HL-60 (cell line): Measurements from ENCODE around the gene AFF2.

ENCODE experiments used
- DNase-seq, 2 experiments: peaks; one replicate each; pipeline ENCODE4 v3.0.0-alpha.2; 2010 to 2020; ENCODE audit warnings: low read depth in 1 of 2, low spot score in 1 of 2
- H3K27ac ChIP-seq: fragments of 250-450 bp; sonication (Bioruptor Pico); replicated peaks from 2 replicates; pipeline ENCODE4 v1.5.1; 2020; ENCODE audit warnings: mild to moderate bottlenecking, moderate library complexity
- H3K27me3 ChIP-seq: fragments of 250-450 bp; sonication (Bioruptor Pico); 2 replicates; pipeline ENCODE4 v1.5.1; 2021; ENCODE audit warnings: mild to moderate bottlenecking, moderate library complexity; ENCODE audit not compliant: insufficient read depth, poor library complexity, severe bottlenecking
- H3K4me3 ChIP-seq: replicated peaks from 2 replicates; pipeline ENCODE4 v1.5.1; 2011; ENCODE audit warnings: mild to moderate bottlenecking, control low read depth, low read length; ENCODE audit not compliant: insufficient read depth
- GABPA ChIP-seq: IDR thresholded peaks from 2 replicates; pipeline ENCODE4 v1.6.1; 2012; ENCODE audit warnings: low read depth
- POLR2AphosphoS5 ChIP-seq: IDR thresholded peaks from 2 replicates; pipeline ENCODE4 v1.6.1; 2012; ENCODE audit warnings: low read depth
- SPI1 ChIP-seq: IDR thresholded peaks from 2 replicates; pipeline ENCODE4 v1.6.1; 2012; ENCODE audit warnings: low read depth, mild to moderate bottlenecking, borderline replicate concordance
- TF ChIP-seq, protein P1 (sequence below): IDR thresholded peaks from 2 replicates; pipeline ENCODE4 v1.6.1; 2012; ENCODE audit warnings: low read depth; ENCODE audit not compliant: insufficient replicate concordance
- TF ChIP-seq, protein P2 (sequence below): IDR thresholded peaks from one replicate; pipeline ENCODE4 v1.5.1; 2011; ENCODE audit warnings: low read length, control low read depth, inconsistent platforms; ENCODE audit not compliant: insufficient read depth

The AFF2 gene

DNA sequence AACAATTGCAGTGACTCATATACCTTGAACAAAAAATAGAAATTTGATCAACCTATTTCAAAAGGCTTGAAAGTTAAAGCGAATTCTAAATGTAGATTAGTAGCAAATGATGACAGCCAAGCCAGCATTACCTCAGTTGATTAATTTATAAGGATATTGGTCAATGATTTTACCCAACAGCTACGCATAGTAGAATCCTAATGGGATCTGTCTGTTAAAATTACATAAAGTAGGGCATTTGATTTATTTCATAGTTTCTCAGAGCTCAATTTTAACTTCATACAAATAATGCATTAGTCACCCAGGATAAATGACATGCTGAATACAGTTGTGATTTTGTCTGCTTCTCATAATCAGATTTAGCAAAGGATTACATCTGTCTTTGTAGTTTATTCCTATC lies 12.0 kb downstream of the AFF2 start:
- H3K27ac ChIP-seq: no peak overlapping the region
- DNase-seq: no peak
- no peak overlapping the region for H3K4me3 ChIP-seq
- TF ChIP-seq SPI1 (no peak), GABPA (no peak), POLR2AphosphoS5 (no peak)
- TF ChIP-seq, protein P1, sequence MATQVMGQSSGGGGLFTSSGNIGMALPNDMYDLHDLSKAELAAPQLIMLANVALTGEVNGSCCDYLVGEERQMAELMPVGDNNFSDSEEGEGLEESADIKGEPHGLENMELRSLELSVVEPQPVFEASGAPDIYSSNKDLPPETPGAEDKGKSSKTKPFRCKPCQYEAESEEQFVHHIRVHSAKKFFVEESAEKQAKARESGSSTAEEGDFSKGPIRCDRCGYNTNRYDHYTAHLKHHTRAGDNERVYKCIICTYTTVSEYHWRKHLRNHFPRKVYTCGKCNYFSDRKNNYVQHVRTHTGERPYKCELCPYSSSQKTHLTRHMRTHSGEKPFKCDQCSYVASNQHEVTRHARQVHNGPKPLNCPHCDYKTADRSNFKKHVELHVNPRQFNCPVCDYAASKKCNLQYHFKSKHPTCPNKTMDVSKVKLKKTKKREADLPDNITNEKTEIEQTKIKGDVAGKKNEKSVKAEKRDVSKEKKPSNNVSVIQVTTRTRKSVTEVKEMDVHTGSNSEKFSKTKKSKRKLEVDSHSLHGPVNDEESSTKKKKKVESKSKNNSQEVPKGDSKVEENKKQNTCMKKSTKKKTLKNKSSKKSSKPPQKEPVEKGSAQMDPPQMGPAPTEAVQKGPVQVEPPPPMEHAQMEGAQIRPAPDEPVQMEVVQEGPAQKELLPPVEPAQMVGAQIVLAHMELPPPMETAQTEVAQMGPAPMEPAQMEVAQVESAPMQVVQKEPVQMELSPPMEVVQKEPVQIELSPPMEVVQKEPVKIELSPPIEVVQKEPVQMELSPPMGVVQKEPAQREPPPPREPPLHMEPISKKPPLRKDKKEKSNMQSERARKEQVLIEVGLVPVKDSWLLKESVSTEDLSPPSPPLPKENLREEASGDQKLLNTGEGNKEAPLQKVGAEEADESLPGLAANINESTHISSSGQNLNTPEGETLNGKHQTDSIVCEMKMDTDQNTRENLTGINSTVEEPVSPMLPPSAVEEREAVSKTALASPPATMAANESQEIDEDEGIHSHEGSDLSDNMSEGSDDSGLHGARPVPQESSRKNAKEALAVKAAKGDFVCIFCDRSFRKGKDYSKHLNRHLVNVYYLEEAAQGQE: no peak
- TF ChIP-seq, protein P2, sequence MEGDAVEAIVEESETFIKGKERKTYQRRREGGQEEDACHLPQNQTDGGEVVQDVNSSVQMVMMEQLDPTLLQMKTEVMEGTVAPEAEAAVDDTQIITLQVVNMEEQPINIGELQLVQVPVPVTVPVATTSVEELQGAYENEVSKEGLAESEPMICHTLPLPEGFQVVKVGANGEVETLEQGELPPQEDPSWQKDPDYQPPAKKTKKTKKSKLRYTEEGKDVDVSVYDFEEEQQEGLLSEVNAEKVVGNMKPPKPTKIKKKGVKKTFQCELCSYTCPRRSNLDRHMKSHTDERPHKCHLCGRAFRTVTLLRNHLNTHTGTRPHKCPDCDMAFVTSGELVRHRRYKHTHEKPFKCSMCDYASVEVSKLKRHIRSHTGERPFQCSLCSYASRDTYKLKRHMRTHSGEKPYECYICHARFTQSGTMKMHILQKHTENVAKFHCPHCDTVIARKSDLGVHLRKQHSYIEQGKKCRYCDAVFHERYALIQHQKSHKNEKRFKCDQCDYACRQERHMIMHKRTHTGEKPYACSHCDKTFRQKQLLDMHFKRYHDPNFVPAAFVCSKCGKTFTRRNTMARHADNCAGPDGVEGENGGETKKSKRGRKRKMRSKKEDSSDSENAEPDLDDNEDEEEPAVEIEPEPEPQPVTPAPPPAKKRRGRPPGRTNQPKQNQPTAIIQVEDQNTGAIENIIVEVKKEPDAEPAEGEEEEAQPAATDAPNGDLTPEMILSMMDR: no peak
- no peaks in the 10 kb centered on the region for H3K27me3 ChIP-seq

DNA sequence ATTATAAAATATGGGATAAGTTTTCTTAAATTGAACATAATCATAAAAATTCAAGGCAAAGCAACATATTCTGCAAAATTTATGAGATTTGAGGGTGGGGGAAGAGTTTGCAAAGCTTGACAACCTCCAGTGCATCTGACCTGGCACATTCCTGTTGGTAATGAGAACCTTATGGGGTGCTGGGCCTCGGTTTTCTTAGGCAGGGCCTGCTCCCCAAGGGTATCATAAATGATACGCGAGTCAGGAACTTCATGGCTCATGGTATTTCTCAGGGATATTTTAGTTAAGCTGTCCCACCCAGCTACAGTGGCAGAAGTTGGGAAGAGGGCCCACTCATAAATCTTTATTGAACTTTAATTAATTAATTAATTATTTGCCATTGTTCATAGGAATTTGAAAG lies 13.2 kb downstream of the AFF2 start:
- no peak for DNase-seq
- TF ChIP-seq, protein P1: no peak
- TF ChIP-seq, protein P2: no peak
- TF ChIP-seq POLR2AphosphoS5 (no peak), GABPA (no peak), SPI1 (no peak)
- no peaks in the 10 kb centered on the region for H3K27me3 ChIP-seq
- no peak overlapping the region for H3K27ac ChIP-seq
- H3K4me3 ChIP-seq: no peak overlapping the region

DNA sequence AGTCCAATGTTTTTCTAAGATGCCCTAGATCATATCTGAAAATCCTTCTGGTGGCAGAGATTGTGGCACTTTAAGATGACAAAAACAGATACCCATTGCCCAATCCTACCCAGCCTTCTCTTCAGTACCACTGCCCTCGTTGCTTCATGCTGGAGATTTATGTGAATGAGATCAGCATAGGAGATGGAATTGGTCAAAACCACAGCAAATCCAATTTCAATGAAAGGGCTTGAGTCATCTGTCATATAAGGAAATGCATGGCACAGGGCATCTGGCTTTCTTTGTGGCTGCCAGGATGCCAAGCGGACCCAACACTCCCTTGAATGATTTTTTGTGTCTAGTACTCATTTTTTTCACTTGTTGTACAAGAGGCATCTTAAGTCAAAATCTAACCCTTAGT lies 16.8 kb downstream of the AFF2 start:
- Histone ChIP-seq H3K27ac (no peak overlapping the region), H3K4me3 (no peak overlapping the region), H3K27me3 (no peaks in the 10 kb centered on the region)
- TF ChIP-seq GABPA: no peak
- TF ChIP-seq, protein P2: no peak
- TF ChIP-seq POLR2AphosphoS5: no peak
- TF ChIP-seq, protein P1: no peak
- TF ChIP-seq SPI1: no peak
- DNase-seq: no peak
